Stimulated activated CD4-positive, alpha-beta T cell treated with anti-CD3 and anti-CD28 coated beads, Interleukin-12 subunit alpha, Interleukin-12 subunit beta, amount 100 ng/mL, for 48 hours (primary cell): Measurements from ENCODE around the gene DBH.
"Not testable (repeated sequence)": the region's sequence is repeated elsewhere in the genome, so short reads cannot be mapped to it uniquely, and the experiment has no call there.

Experiments
- DNase-seq, 3 donors: peaks; one replicate each; pipeline ENCODE4 v3.0.0-alpha.2; 2020; ENCODE audit warnings: low read depth in 2 of 3, low spot score in 1 of 3

DBH gene

DNA sequence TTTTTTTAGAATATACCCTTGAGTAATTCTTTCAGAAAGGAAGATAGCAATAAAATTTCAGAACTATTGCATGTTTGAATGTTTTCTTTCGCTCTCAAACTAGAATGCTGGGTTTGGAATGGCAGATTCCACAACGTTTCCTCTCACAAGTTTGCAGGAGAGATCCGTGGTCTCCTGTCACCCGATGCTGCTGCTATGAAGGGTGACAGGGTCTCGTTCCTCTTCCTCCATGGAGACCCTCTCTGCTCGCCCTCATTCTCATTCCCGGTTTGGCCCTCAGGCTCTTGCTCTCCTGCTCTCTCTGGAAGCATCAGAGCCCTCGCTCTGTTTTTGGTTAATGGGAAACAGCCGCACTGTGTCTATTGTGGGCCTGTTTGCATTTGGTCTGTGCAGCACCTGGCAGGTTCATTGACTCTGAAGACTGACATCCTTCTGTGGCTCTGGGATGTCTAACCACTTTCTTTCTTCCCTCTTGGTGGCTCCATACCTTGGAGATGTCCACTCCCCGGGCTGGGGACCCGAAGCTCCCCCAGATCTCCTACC, 14.4 kb upstream of the DBH start:
- no peak for DNase-seq

DNA sequence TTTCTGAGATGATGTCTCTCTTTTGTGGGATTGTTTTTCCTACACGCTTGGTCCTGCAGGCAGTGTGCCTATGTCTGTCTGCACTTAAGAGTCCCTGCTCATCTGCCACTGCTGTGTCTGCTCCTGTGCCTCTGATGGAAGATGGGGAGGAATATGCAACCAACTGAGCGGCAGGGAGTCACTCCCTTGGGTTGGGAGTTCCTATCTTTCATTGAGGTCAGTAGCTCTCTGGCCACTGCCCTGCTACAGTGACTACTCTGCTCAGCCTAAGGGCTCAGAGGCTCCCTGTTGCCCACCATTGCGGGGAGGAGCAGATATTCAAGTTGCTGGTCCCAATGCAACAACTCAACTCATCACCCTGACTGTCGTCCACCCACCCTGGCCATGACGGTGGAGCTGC, 13.6 kb upstream of the DBH start:
- DNase-seq: no peak

DNA sequence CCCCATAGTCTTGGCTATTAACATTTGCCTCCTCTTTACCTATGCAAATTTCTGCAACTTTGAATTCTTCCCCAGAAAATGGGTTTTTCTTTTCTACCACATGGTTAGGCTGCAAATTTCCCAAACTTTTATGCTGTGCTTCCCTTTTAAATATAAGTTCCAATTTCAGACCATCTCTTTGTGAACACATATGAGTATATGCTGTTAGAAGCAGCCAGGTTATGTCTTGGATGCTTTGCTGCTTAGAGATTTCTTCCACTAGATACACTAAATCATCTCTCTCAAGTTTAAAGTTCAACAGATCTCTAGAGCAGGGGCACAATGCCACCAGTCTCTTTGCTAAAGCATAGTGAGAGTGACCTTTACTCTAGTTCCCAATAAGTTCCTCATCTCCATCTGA, 10.2 kb upstream of the DBH start:
- not testable (repeated sequence) for DNase-seq

DNA sequence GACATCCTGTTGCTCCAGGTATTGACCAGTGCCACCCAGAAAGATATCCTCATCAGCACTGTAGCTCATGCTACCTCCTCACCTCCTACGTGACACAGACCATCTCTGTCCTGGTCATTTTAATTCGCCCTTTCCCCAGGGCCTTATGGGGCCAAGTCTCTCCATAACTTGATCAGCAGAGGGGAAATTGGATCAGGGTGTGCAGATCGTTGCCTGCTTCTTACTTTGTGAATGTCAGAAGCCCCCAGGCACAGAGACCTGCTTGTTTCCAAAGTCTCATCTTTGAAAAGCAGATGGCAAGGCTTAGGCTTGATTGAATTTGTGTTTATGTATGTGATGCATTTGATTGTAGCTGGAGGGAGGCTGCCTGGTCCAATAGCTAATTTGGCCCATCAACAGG, 8.8 kb upstream of the DBH start:
- no peak for DNase-seq

DNA sequence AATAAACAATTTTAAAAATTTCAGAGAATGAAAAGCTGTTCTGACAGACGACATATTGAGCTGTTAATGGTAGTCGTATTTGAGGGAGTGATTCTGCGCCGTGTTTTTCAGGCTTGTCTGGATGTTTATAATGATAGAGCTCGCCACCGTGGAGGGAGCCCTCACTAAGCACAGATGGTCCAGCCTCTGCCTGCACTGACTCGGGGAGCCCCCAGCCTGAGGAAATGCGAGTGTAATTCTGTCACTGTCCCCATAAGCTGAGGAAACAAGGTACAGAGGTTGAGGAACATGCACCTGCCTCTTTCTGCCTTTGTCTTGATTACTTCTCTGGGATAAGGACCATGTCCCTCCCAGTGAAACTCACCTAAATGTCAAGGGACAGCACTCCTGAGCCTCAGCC, 7.4 kb upstream of the DBH start:
- DNase-seq: no peak

DNA sequence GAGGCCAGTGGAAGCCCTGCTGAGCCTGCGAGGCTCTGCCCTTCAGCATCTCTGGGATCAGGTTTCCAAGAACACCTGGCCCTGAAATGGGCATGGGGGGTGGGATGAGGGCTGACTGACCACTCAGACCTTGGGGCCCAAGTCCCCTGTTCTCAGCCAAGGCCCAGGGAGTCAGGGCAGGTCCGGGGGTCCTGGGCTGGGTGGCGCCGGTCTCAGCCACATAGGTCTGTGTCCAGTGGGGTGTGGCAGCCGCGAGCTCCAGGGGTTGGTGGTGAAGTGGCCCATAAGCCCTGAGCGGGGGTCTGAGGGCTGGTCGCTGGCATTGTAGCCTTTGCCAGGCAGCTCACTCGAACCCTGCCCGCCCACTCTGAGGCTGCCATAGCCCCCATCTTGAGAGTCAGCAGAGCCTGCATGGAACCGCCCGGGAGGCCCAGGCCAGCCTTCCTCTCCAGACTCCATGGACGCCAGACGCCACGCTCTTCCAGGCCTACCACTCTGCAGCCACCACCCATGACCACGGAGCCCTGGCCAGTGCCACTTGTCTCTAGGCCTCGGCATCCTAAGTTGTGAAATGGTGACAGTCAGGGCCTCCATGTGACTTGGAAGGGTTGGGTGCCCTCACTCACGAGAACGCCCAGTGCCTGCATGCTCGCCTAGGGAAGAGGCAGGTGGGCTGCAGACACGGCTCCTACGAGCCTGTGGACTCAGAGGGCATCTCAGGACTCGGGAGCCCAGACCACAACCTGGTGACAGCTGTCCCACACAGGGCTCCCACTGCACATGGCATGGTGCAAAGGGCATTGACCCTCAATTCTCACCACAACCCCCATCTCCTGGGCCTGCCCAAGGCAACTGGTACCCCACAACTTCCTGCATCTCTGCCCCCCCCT, 6.7 kb upstream of the DBH start:
- no peak for DNase-seq

DNA sequence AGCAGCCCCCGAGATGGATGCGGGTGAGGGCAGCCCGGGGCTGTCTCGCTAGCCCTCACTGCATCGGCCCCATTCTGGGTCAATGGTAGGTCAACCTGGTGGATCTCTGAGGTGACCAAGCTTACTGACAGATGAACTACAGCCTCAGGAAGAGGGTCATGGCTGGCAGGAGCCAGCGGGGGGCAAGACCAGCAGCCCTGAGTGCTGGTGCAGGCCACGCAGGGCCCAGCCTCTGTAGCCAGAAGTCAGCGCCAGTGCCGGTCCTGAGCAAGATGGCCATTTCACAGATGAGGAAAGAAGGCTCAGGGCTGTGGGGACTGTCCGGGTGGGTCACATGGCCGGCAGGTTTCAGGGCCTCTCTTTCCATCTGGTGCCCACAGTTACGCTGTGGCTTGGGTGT, 5.1 kb upstream of the DBH start:
- DNase-seq: no peak

DNA sequence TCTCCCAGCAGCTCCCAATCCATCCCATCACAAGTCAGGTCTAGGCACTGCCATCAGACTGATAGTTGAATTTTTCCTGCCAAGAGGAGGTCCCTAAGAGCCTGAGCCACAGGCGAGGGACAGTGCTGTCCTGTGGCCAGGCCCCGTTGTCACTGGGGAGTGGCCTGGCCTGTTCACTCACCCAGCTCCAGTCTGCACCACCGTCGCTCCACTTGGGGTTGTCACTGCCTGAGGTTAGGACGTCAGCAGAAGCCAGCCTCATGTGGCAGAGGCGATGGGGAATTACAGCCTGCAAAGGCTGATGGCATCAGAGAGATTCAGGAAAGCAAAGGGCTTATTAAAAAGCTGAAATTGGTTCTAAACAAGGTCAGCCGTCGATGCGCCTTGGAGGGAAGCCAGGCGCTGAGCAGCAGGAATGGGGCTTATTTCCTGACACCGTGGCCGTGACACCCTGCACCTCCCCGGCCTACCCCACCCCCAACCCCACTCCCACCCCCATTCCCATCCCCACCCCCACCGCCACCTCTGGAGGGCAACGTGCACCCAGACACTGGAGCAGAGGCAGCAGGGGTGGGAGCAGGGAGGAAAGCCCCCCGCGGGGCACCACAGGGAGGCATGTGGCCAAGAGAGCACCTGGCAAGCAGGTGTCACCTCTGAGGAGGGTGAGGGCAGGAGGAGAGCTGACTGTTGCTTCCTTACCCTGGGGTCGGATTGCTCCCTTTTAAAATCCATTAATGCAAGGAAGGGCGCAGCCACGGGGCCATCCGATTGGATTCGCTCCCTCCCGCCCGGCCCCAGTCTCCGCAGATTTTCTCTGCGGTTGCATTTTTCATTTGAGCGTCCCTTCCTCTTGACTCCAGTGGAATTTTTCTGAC, 3.1 kb upstream of the DBH start:
- no peak for DNase-seq

DNA sequence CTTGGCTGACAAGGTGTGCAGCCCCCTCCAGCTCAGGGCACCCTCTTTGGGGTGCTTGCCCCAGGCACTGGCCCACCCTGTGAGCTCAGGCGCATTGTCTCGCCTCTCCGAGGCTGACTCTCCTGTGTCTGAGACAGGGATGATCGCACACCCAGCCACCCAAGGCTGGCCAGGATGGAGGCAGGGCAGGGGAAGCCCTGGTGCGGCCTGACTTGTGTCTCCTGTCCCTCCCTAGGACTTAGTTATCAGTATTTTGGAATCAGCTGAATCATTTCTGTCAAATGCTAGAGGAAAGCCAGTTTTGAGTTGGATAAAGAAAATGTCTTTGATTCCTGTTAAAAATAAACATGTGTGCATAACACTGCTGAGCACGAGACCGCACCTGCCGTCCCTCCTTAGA, 2.5 kb upstream of the DBH start:
- no peak for DNase-seq

DNA sequence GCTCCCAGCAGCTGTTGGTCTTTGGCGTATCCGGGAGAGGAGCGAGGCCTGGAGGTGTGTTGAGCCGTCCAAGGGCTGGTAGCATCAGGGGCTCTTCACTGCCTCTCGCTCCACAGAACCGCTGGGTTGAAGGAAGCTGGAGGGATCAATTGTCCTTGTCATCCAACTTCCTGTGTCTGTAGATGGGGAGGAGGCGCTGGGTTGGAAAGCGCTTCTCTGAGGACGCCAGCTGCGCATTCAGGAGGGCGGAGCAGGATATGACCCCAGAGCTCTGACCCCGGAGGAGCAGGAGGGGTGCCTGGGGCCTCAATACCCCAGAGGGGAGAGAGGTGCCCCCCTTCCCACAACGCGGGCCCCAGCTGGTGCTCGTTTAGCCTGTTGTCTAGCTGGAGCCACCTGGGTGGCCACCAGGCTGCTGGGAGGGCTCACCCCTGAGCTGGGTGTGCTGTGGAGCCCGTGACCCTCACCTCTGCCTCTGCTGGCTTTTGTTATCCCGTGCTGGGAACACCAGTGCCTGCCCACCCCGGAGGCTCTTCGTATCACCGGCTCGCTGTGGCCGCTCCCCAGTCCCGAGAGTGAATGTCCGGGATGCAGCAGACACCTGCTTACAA, 2.0 kb upstream of the DBH start:
- no peak for DNase-seq

DNA sequence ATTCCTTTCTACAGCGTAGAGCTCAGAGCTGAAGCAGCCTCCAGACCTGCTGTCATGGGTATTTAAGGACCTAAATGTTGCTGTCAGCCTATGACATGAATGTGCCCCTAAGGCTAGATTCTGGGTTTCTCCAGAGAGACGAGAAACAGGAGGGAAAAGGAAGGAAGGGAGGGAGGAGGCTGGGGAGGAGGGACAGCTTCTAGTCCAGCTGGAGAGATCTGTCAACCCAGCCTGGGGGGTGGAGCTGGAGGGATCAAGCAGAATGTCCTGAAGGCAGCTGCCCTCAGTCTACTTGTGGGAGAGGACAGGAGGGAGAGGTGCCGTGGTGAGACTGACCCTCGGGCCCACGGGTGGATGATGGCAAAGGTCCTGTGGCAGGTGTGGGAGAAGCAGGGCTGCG, 1.1 kb upstream of the DBH start:
- no peak for DNase-seq

DNA sequence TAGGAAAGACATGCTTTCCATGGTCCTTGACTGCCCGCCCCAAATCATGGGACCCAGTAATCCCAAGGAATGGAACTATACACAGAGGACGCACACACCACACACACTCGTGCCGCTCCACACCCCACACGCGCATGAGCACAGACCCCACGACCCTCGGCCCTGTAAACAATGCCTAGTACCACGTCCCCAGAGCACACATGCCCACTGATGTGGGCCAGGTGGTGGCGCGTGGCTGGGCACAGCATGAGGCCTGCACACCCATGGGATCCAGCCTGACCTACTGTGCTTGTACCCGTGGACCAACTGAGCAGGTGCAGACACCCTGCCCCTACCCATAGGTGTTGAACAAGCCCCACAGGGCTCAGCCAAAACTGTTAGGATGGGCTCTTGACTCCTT, 739 bp downstream of the DBH start:
- DNase-seq: no peak

DNA sequence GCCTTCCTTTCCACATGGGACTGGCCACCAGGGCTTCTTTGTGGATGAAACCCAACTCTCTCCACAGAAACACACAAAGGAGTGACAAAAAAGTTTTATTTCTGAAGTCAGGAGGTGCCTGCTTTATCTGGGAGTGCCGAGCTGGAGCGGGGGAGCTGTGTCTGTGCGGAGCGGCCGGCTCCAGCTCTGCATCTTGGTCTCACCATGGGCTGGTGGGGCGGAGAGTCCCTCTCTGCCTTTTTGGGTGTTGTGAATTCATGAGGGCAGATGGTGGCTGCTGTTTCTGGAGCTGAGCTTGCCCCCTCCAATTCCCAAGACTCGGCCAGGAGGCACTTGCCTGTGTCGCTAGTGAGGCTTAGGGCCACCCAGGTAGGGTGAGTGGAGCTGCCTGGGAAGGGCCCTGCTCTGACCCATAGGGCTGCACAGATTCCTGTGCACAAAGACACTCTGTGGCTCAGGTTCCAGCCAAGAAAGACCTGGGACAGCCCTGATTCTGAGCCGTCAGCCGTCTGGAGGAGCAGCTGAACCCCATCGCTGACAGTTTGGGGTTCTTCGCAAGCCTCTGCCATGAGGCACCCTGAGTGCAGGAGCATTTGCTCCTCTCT, 1.4 kb downstream of the DBH start:
- no peak for DNase-seq

DNA sequence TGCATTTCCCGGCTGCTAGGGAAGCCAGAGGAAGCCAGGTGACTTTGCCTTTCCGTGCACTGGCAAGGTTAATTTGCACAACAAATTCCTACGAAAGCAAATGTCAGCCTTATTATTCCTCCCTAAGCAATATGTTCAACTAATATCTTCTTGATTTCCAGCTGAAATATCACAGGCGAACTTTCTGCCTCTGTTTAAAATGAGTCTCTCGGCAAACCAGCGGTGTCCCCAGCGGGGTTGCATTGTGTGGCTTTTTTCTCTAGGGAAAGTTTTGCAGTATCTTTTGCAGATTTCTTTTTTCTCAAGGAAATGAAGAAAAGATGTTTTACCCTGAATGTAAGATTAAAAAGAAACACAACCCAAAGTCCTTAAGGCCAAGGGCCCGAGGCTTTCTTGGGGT, 1.9 kb downstream of the DBH start:
- no peak for DNase-seq

DNA sequence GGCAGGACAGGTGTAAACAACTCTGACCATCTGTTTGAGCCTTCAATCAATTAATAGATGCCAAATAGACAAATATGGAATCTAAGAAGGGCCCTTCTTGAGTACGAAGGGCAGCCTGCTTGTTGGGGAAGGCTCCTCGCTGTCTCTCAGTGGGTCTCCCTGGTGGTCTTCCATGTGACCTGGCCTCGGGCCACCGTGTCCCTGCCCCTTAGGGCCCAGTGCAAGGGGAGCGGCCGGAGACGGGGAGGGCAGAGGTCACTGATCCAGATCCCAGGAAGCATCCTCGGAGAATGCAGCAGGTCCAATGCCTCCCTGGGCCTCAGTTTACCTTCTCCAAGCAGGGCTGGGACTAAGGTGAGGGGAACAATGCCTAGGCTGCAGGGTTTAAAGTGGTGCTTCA, 2.5 kb downstream of the DBH start:
- no peak for DNase-seq

DNA sequence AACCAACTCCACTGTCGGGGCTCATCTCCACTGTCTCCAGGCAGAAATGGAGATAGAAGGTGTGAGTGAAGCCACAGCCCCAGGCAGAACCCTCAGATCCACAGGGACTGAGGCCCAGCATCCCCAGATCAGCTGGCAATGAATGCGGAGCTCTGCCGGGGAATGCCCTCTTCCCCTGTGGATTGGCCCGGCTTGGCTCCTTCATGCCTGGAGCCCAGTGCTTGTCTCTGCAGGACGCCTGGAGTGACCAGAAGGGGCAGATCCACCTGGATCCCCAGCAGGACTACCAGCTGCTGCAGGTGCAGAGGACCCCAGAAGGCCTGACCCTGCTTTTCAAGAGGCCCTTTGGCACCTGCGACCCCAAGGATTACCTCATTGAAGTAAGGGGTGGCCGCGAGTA, 3.5 kb downstream of the DBH start:
- DNase-seq: no peak

DNA sequence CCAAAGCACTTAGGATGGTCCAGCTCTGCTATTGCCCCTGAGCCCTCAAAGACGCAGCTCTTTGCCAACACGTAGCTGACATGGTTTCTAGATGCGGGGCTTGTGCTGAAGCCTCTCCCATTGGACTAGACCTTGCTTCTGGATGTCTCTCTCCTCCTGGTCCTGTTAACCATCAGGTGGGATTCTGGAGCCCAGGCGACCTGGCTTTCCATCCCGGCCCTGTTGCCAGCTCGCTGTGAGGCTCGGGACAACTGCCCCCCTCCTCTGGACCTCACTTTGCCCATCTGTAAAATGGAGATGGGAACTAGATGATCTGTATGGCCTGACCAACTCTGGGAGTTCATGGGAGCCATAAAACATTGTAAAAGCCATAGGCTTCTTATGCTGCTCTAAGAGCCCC, 4.0 kb downstream of the DBH start:
- no peak for DNase-seq

DNA sequence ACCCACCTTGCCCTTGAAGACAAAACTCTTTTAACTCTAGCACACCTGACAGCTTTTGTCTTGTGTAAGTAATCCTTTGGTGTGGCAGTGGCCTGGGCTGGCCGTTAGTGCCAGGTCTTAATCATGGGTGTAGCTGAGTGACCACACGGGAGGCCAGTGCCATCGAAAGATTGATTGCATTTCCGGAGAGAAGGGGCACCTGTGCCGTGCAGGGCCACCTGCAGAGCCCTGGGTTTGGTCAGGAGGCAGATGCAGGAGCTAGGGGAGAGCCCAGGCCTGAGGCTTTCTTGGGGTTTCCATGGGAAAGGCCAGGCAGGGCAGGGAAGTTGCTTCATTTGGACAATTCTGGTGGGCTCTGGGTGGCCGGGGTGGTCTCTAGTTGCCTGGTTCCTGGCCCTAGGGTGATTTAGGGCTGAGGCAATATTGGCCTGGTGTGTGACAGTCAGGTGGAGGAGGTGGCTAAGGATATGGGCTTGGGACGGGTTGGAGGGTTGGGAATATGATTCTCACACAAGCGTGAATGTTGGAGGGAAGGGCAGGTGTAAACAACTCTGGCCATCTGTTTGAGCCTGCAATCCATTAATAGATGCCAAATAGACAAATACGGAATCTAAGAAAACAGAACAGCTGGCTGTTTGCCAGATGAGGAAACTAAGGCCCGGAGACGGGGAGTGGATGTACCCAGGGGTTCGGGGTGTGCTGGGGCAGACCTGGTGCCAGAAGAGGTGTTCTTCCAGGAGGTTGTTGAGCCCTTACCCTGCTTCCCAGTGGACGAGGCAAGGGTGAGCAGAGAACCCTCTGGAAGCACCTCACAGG, 4.6 kb downstream of the DBH start:
- no peak for DNase-seq

DNA sequence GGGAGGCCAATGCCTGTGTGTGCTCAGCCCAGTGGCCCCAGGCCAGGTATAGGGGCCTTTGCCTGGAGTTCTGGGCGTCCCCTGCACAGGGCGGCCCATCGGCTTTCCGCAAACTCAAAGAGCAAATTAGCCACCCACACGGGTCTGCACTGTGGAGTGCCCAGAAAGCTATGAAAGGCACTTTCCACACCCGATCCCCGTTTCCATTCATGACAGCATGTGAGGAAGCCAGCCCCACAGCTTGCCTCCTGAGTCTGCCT, 5.2 kb downstream of the DBH start:
- DNase-seq: no peak

DNA sequence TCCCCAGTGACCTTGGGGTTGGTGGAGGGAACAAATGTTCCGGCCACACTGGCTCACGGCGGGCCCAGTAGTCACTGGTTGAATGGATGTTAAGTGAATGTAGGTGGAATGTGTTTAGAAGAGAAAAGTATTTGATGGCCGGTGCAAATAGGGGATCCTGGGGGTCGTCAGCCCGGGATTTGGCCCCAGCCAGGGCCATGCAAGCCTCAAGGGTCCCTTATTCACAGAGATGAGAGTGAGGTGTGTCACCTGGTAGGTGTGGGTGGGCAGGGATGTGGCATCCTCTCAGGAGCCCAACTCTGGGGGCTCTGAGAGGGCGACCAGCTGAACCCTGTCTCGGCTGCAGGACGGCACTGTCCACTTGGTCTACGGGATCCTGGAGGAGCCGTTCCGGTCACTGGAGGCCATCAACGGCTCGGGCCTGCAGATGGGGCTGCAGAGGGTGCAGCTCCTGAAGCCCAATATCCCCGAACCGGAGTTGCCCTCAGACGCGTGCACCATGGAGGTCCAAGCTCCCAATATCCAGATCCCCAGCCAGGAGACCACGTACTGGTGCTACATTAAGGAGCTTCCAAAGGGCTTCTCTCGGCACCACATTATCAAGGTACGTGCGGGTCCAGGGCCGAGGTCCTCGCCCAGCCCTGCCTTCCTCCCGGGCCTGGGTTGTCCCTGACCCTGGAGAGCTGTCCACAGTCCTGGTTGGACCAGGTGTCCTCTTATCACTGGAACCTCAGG, 5.9 kb downstream of the DBH start:
- DNase-seq: no peak
